DND-41 (cell line): ENCODE measurements around the gene SLC6A12.

Experiments used
- ATAC-seq: fragments of 200-7000 bp; cut with Tn5 transposase; 3 replicates; pipeline ENCODE4 v1.9.1; 2021; ENCODE audit warnings: low read depth; ENCODE audit not compliant: insufficient read depth
- DNase-seq: peaks from one replicate; pipeline ENCODE4 v3.0.0-alpha.2; 2020
- H2AFZ ChIP-seq: 2 replicates; pipeline ENCODE4 v1.6.0; 2012; ENCODE audit warnings: low read depth, low read length
- H3K27ac ChIP-seq: 2 replicates; pipeline ENCODE4 v1.5.1; 2012; ENCODE audit warnings: low read length, inconsistent platforms
- H3K27me3 ChIP-seq: fragments of 200-600 bp; sonication (generic); 2 replicates; pipeline ENCODE4 v1.6.0; 2012; ENCODE audit warnings: low read length, mild to moderate bottlenecking, inconsistent platforms; ENCODE audit not compliant: insufficient read depth, poor library complexity
- H3K36me3 ChIP-seq: 2 replicates; pipeline ENCODE4 v1.5.1; 2012; ENCODE audit warnings: low read length, inconsistent platforms; ENCODE audit not compliant: insufficient read depth
- H3K4me1 ChIP-seq: 2 replicates; pipeline ENCODE4 v1.5.1; 2012; ENCODE audit warnings: mild to moderate bottlenecking, low read length; ENCODE audit not compliant: insufficient read depth
- H3K4me2 ChIP-seq: 2 replicates; pipeline ENCODE4 v1.6.0; 2012; ENCODE audit warnings: mild to moderate bottlenecking, moderate library complexity, low read length, inconsistent platforms; ENCODE audit not compliant: insufficient read depth
- H3K4me3 ChIP-seq, 2 experiments: fragments of 200-600 bp in 1 of 2; shearing (Covaris generic) in 1 of 2; 2 replicates each; pipeline ENCODE4 v1.5.1; 2012 to 2016; ENCODE audit warnings: inconsistent platforms in 2 of 2, low read length in 2 of 2, mild to moderate bottlenecking in 2 of 2, low read depth in 1 of 2, moderate library complexity in 1 of 2
- H3K79me2 ChIP-seq: 2 replicates; pipeline ENCODE4 v1.6.0; 2012; ENCODE audit warnings: low read length, inconsistent platforms; ENCODE audit not compliant: insufficient read depth
- H3K9ac ChIP-seq: 2 replicates; pipeline ENCODE4 v1.6.0; 2012; ENCODE audit warnings: low read depth, mild to moderate bottlenecking, inconsistent platforms, low read length, moderate library complexity
- H3K9me3 ChIP-seq: 2 replicates; pipeline ENCODE4 v1.5.1; 2012; ENCODE audit warnings: low read length, moderate library complexity, mild to moderate bottlenecking, inconsistent platforms; ENCODE audit not compliant: insufficient read depth, severe bottlenecking
- H4K20me1 ChIP-seq: 2 replicates; pipeline ENCODE4 v1.6.0; 2012; ENCODE audit warnings: low read length; ENCODE audit not compliant: insufficient read depth
- CTCF ChIP-seq: IDR thresholded peaks from 2 replicates; pipeline ENCODE4 v1.5.1; 2012; ENCODE audit warnings: borderline replicate concordance, low read length, moderate library complexity, mild to moderate bottlenecking; ENCODE audit not compliant: poor library complexity, severe bottlenecking; ENCODE audit errors: extremely low read depth
- EZH2 ChIP-seq: IDR thresholded peaks from 3 replicates; pipeline ENCODE4 v1.6.1; 2012; ENCODE audit warnings: borderline replicate concordance, low read depth, mild to moderate bottlenecking, moderate library complexity, low read length, inconsistent platforms; ENCODE audit not compliant: severe bottlenecking

SLC6A12 gene

GRCh38 chr12:209851-210250, 4.1 kb downstream of the SLC6A12 start:
- no peak for DNase-seq
- Histone ChIP-seq H2AFZ (no peak overlapping the region), H3K27ac (no peak overlapping the region), H3K4me2 (no peak overlapping the region), H3K9me3 (no peaks in the 10 kb centered on the region), H3K4me1 (no peaks in the 10 kb centered on the region), H3K4me3 (no peak overlapping the region), H3K27me3 (peaks cover 6% of the 10 kb centered on the region), H3K9ac (no peak overlapping the region), H3K36me3 (no peaks in the 10 kb centered on the region), H4K20me1 (0 out of 2 replicates have a peak, but pooled peaks cover 2% of the 10 kb centered on the region), H3K79me2 (no peaks in the 10 kb centered on the region)
- no peak for ATAC-seq
- TF ChIP-seq EZH2 (no peak), CTCF (no peak)

GRCh38 chr12:209246-209645, 4.7 kb downstream of the SLC6A12 start:
- TF ChIP-seq CTCF (no peak), EZH2 (no peak)
- DNase-seq (no peak), ATAC-seq (no peak)
- Histone ChIP-seq H3K9me3 (no peaks in the 10 kb centered on the region), H3K27me3 (peaks cover 4% of the 10 kb centered on the region), H3K9ac (no peak overlapping the region), H4K20me1 (no peaks in the 10 kb centered on the region), H3K4me3 (no peak overlapping the region), H3K79me2 (no peaks in the 10 kb centered on the region), H3K4me1 (no peaks in the 10 kb centered on the region), H2AFZ (no peak overlapping the region), H3K36me3 (no peaks in the 10 kb centered on the region), H3K27ac (no peak overlapping the region), H3K4me2 (no peak overlapping the region)

- Histone ChIP-seq H2AFZ (no peak overlapping the region), H3K4me2 (no peak overlapping the region), H3K9ac (no peak overlapping the region), H3K27me3 (peaks cover 4% of the 10 kb centered on the region), H3K4me1 (no peaks in the 10 kb centered on the region), H3K79me2 (no peaks in the 10 kb centered on the region), H3K27ac (no peak overlapping the region), H3K4me3 (no peak overlapping the region), H4K20me1 (no peaks in the 10 kb centered on the region), H3K9me3 (no peaks in the 10 kb centered on the region), H3K36me3 (no peaks in the 10 kb centered on the region)
- no peak for ATAC-seq
- TF ChIP-seq EZH2 (no peak), CTCF (no peak)
- no peak for DNase-seq
These were observed 5.1 kb downstream of the SLC6A12 start for GRCh38 chr12:208813-209212.

- TF ChIP-seq CTCF (no peak), EZH2 (no peak)
These were observed 6.2 kb downstream of the SLC6A12 start for GRCh38 chr12:207804-208203.

More at GRCh38 chr12:207804-208203, 6.2 kb downstream of the SLC6A12 start:
- no peak overlapping the region for H3K4me3 ChIP-seq
- H3K9me3 ChIP-seq = no peaks in the 10 kb centered on the region
- no peak overlapping the region for H3K9ac ChIP-seq
- no peak for ATAC-seq
- no peaks in the 10 kb centered on the region for H3K4me1 ChIP-seq
- H2AFZ ChIP-seq = no peak overlapping the region
- peaks cover 4% of the 10 kb centered on the region for H3K27me3 ChIP-seq
- H3K4me2 ChIP-seq = no peak overlapping the region
- no peaks in the 10 kb centered on the region for H3K79me2 ChIP-seq
- no peak overlapping the region for H3K27ac ChIP-seq
- H4K20me1 ChIP-seq = no peaks in the 10 kb centered on the region
- H3K36me3 ChIP-seq = no peaks in the 10 kb centered on the region
- no peak for DNase-seq
